HFF-Myc (cell line): ENCODE results near the gene TPM3.

Experiments
- DNase-seq: peaks from one replicate; pipeline ENCODE4 v3.0.0-alpha.2; 2011; ENCODE audit warnings: low read depth; ENCODE audit errors: extremely low read depth
- H3K4me3 ChIP-seq: replicated peaks from 2 replicates; pipeline ENCODE4 v1.5.1; 2011; ENCODE audit warnings: low read depth, mild to moderate bottlenecking, control low read depth, low read length
- TF ChIP-seq, protein P1 (sequence below): IDR thresholded peaks from 2 replicates; pipeline ENCODE4 v1.5.1; 2012; ENCODE audit warnings: mild to moderate bottlenecking, low read depth, low read length, control low read depth; ENCODE audit errors: missing control alignments

TPM3 gene

GRCh38 chr1:154220071-154220969, 28.4 kb upstream of the TPM3 start, which contains the start of gene UBAP2L:
Gene UBAP2L, plus strand, starts transcription at chr1:154220955. Its CDS starts 4,169 bp downstream, at chr1:154225124.
- DNase-seq, result peak; percentile 94
- TF ChIP-seq, protein P1, sequence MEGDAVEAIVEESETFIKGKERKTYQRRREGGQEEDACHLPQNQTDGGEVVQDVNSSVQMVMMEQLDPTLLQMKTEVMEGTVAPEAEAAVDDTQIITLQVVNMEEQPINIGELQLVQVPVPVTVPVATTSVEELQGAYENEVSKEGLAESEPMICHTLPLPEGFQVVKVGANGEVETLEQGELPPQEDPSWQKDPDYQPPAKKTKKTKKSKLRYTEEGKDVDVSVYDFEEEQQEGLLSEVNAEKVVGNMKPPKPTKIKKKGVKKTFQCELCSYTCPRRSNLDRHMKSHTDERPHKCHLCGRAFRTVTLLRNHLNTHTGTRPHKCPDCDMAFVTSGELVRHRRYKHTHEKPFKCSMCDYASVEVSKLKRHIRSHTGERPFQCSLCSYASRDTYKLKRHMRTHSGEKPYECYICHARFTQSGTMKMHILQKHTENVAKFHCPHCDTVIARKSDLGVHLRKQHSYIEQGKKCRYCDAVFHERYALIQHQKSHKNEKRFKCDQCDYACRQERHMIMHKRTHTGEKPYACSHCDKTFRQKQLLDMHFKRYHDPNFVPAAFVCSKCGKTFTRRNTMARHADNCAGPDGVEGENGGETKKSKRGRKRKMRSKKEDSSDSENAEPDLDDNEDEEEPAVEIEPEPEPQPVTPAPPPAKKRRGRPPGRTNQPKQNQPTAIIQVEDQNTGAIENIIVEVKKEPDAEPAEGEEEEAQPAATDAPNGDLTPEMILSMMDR, result no peak
- H3K4me3 ChIP-seq, result peak within 1 kb of the TSS; percentile 95

- TF ChIP-seq, protein P1, result no peak
- peak overlapping the region; percentile 95 for H3K4me3 ChIP-seq
- DNase-seq, result no peak
Measured at GRCh38 chr1:154219541-154219940, 27.6 kb upstream of the TPM3 start.

DNA sequence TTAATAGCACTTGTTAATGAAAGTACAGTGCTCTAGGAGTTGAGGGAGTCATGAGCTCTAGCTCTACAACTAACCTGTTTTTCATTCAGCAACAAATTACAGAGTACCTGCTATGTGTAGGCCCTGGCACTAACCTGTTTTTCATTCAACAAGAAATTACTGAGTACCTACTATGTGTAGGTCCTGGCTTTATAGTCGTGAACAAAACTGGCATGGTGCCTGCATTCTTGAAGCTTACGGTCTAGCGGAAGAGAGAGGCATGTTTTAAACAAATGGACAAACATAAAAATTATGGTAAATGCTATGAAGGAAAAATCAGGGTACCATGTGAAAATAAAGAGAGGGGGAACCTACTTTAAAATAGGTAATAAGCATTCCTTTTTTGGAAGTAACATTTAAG, 26.6 kb upstream of the TPM3 start:
- H3K4me3 ChIP-seq, result peak overlapping the region; percentile 95
- TF ChIP-seq, protein P1, result no peak
- no peak for DNase-seq

GRCh38 chr1:154213274-154213673, 21.4 kb upstream of the TPM3 start:
- DNase-seq, result no peak
- TF ChIP-seq, protein P1, result no peak
- H3K4me3 ChIP-seq, result no peak overlapping the region

DNA sequence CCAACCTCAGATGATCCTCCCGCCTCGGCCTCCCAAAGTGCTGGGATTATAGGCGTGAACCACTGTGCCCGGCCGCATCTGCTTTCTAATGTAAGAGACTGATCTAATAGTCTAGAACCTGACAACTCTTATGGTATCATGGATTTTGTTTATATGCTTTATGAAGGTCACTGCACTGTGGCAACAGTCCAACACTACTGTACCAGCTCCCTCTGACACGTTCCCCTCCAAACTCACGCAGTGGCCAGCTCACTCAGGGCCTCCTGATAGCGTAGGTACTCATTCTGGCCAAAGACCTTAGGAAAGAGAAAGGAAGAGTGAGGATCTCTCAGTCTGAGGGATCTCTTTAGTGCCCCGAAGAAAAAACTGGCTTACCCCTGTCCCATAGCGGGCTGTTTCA, 20.2 kb upstream of the TPM3 start:
- TF ChIP-seq, protein P1, result no peak
- no peak overlapping the region for H3K4me3 ChIP-seq
- DNase-seq, result no peak

GRCh38 chr1:154208677-154209388, 16.9 kb upstream of the TPM3 start:
- TF ChIP-seq, protein P1, result no peak
- DNase-seq, result no peak
- no peak overlapping the region for H3K4me3 ChIP-seq
